Activated CD4-positive, CD25-positive, alpha-beta regulatory T cell treated with anti-CD3 and anti-CD28 coated beads, Interleukin-2, amount 50 U/mL, for 16 hours (primary cell): ENCODE measurements around the gene CADM1.

Experiments
- DNase-seq: peaks from one replicate; pipeline ENCODE4 v3.0.0-alpha.2; 2020; ENCODE audit warnings: low read depth, low spot score

Gene CADM1

DNA sequence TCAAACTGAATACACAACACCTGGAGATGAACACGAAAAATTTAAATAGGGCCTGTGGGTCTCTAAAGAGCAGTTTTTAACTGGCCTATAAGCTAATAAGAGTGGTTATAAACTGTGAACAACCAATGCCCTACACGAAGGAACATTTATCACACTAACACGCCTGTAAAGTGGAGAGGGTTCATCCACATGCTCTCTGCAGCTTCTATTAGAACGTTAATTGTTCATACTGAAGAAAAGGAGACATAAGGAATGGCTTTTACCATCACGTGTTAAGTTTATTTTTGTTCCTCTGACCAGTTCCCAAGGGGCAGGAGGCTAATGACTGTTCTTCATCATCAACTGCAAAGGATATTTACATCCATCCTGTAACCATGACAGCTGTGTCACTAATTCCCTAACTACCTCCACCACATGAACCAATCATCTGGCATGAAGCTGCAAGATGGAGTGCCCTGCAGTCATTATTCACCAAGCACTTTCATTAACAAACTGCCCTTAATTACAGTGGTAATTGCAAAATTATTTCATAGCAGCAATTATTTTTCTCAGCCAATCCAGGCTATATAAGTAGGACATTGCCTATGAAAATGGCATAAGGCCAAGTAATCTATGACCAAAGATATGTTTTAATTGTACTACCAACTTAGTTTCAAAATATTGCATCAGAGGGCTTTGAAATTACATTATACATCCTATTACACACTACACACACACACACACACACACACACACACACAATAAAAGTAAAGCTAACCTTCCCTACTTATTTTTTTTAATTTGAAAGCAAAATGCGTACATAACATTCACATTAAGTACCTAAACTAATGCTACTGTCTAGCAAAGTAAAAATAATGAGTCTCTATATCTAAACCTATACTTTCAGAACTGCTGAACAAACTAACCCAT is 186.7 kb downstream of the CADM1 start:
- no peak for DNase-seq

DNA sequence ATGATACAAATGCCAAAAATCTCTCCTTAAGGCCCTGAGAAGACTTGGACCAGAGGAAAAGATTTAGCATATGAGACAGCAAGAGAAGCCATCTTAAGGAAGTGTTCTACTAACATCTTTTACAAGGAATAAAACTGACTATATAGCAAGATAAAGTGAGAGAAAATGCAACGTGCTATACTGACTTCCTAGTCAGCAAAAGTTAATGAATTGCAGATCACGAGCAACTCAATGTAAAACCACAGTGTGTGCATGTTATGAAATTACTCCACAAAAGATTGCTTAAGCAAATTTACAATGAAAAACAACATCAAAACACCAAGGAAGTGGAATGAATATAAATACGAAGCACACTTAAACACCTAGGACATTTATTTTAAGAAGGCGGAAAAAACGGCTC is 187.5 kb downstream of the CADM1 start:
- DNase-seq: no peak

DNA sequence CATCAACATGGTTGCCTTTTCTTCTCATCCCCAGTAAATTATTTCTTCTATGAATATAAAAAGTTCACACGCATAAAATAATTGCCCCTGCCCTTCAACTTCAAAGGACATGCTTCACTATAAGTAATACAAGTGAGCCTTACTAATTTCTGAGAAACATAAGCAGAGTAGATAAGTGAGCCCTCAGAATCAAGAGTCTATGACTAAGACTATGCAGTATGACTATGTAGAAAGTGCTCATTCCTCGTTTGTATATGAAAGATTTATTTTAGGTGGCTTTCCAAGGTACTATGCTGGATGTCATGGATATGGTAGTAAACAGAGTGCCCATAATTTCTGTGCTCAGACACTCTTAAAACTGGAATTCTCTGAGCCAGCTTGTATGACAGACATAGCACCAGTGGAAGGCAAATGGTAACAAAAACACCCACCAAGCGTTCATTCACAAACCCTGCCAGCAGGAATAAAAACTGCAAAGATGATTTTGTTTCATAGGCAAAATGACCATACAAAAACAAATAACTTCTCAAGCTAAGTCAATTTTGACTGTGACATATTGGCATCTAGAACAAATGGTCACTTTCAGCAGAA is 189.8 kb downstream of the CADM1 start:
- no peak for DNase-seq

DNA sequence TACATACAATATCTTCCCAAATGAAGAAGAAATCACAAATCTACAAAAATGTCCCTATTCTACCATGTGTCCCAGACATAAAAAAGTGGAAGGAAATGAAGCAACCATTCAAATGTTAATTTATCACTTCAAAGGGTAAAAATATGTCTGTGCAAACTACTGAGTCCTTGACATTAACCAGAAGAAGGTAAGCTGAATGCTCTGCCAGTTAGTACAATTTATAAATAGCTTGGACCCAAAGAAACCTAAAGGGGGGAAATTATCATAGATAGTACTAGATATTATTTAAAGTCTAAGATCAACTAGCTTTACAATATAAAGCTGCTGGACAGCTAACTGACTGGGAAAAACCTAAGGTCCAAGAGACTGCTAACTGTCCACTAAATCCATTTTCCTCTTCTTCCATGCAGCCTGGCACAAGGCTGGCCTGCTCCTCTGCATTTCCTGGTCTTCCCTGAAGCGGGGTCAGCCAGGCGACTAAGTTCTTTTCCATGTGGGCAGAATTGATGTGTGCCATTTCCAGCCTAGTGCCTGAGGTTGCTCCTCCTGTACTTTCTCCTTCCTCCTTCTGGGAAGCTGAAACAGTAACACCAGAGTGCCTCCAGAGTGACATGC is 190.9 kb downstream of the CADM1 start:
- DNase-seq: no peak

DNA sequence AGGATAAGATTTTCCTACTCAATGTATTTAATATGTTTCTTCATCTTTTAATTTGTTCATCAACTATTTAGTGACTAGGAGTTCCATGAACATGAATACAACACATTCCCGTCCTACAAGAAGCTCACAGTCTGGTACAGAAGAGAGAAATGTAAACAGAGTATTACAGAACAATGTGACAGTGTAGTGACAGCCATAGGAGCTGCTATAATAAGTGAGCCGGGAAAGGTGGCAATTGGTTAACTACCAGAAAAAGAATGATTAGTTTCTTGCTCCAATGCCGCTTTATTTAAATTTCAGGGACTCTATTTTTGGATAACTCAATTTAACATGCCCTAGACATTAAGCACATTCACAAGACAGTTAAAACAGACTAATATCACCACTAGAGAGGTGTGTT is 192.3 kb downstream of the CADM1 start:
- DNase-seq: no peak

DNA sequence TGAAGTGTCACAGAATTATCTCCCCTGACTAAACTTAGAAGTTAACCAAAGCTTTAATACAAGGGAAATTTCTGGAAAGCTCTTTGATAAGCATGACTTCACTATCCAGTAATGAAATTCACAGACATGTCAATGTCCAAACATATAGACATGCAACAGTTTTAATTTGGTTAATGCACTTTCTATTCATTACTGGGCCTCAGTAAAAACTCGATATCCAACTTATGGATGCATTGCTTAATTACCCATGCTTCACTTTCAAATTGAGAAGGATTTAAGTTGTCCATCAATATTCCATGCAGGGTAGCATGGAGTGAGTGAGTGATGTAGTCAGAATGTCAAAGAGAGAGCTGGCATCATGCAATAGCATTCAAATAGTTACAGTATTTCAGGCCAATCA is 197.5 kb downstream of the CADM1 start:
- no peak for DNase-seq

DNA sequence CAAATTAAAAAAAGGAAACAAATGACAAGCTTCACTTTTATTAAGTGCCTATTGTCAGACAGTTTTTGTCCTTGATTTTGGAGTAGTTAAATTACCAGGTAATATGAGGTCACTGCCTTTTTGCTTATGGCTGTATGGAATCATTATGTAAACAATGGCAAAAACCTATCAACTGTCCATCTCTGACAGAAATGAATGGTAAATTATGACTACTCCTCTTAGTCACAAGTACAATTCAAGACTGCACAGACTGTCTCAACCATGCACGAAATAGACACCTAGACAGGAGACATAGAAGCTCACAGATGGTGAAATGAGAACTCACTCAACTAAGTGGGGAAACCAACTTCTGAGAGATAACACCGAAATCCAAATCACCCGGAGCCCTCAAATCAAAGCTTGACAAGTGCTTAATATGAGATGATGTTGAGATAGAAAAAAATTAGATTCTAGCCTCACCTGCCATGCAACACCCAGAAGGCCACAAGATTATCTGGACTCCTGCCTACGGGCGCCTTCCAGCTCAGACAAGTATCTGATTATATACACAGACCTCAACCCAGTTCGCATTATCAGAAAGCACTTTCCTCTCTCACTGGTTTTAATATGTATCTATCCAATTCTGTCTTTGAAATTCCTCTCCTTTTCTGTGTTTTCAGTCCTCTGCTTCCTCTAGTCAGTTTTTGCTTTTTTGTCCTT is 199.3 kb downstream of the CADM1 start:
- DNase-seq: no peak

DNA sequence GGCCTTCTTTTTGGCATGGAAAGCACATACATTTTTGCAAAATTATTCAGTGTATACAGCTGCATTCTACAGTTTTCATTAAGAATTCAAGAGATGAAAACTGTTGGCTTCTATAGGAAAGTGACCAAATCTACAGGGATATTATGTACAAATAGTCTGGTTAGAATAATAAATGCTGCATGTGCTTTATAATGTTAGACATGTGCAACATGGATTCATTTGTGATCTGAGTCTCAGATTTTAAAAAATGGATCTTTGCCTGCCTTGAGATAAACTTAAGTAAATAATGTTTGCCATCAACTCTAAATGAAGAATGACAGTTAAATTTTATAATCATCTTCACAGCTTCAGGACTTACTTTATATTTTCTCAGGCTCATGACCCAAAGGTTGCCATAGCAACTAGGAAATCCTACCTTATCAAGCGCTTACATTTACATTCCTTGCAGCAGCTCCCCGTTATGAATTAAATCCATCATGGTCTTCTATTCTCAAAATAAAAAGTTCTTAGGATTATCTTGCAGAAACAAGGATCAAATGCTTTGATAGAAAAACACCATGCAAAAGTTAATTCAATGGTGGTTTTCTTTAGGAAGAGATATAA is 200.2 kb downstream of the CADM1 start:
- DNase-seq: no peak

DNA sequence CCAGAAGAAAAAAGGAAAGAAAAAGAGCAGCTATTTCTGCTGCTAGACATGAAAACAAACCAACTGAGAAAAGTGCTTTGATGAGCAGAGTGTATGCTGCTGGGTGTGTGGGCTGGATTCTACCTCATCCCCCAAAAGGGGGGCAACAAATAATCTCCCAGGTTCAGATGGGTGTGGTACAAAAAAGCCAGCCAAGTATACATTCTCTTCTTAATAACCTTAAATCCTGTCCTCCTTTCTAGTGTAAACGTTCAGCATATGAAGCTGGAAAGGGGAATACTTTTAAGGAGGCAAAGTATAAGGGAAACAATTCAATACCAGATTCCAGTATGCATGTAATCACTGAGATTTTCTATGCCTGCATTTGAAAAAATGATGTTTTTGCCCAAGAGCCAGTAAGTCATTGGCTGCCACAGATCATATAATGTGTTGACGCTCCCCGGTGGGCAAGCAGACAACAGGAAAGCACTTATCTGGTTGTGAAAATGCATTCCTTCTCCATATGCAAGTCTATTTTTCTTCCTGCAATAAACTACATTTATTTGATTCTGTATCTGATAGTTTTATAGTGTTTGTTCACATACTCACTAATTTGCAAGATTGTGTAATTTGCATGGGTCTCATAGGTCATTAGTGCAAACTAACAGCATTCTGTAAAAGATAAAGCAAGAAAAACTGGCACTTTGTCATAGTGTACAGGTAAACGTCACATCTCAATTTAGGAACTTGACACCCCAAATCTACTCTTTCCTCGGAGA is 201.1 kb downstream of the CADM1 start:
- DNase-seq: no peak

DNA sequence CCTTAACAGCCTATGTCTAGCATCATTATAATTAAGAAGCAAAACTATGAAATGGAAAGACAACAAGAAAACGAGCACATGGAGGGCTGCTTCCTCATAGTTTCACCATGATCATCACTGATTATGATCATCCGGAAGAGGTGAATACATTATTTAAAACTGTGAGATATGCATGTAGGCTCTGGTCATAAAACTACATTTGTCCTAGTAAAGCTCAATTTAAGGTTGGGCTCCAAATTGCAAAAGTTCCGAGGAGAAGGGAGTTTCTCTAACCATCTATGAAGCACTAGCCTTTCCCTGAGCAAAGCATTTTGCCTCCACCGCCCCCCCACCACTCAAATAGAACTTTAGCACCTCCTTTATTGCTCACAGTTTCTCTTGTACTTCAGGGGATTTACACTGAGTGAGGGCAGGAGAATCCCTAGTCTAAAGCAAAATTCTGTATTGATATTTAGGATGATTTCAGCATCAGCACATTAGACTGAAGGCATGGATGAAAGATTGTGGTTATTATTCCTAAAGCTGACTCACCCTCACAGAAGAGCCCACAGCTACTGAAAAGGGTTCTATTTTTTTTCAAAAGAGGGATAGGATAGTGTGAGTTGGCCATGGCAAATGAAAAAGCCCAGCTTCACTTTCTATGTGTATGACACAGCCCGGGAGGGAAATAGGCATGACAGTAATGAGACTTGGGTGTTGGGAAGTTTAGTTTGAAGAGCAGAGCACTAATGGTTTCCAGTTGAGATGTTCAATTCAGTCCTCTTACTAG is 203.4 kb downstream of the CADM1 start:
- DNase-seq: no peak

DNA sequence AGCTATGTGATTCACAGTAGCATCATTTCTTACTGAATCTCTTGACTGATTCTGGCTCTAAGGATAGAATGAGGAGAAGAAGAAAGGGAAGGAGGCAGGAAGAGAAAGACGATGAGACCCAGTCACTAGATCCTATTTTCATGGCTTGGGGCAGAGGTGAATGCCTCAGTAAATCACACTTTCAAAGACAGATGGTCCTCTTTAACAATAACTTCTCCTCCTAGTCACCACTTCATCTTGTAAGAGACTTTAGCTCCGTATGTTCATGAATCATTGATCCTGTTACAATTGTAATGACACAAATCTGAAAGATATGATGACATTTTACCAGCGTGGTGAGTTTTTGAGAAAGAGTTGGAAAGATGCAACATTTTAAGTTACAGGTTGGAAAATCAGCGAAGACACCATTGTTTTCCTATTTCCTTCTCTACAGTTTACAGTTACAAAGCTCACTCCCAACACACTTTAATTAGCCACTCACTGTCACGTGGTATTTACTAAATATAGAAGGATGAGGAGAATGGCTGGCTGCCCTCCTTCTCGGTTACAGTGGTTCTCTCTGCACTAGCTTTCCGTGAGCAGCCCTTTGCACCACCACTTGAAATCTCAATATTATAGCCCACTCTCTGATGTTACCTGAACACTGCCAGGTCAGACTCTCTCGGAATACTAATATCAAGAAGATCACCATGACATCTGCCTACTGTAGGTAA is 205.8 kb downstream of the CADM1 start:
- no peak for DNase-seq

DNA sequence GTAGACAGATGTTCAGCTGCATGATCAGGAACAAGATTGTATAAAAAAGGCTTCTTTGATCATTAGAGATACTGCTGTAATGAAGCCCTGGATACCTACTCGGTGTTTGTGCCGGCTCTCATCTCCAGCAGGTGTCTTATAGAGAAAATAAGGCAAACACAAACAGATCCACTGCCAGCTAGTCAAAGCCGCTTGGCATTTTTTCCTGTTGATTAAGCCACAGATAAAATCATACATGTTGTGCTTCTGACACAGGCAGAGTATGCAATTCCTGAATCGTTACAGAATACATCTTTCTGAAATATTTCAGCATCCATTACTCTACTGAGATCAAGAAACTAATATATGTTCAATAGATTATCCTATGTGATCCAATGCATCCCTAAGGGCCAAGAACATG is 206.9 kb downstream of the CADM1 start:
- no peak for DNase-seq

DNA sequence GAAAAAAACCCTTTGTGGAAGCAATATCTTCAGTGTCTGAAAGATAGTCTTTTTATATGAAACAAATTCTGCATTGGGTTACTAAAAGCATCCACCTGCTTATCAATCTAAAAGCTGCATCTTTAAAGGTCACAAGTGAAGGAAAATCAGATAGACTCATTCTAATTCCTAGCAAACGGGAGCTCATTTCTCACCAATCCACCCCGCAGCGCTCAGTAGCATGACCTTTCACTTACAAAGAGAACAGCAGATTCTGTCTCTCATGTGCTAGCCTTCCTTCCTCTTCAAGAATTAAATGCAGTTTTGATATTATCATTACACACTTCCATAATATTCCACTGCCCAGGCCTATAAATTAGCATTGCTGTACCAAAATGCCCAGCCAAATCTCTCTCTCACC is 212.9 kb downstream of the CADM1 start:
- no peak for DNase-seq

DNA sequence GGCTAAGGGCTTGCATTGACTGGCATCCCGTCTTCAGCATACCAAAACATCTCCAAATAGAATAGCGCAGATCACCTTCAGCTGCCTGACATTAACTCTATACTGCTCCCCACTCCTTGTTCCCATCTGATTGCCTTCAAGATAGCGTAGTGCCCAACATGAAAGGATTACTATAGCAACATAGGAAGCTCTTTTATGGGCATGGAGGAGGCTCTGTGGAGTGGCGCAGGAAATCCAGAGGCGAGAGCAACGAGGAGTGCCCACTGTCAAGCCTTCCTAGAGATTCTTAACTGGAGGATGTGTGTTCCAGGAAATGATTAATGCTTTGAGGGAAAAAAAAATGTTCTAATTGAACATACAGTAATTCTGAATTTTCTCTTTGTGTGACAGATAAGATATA is 213.3 kb downstream of the CADM1 start:
- DNase-seq: no peak

DNA sequence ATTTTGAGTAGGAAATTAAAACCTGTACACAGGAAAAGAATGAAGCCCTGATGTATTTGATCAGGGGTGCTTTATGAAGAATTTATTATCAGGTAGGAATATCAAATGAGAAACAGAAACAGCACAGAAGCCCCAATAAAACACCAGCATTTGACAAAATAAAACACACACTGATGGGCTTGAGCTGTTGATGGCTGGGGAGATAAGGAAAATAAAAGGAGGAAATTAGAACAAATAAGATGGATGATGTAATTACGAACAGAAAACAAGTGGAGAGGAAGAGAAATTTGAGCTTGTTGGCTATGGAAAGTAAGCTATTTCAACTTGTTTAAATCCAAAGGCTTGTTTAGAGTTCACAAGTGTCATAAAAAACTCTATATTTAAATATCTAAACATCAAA is 213.7 kb downstream of the CADM1 start:
- no peak for DNase-seq

DNA sequence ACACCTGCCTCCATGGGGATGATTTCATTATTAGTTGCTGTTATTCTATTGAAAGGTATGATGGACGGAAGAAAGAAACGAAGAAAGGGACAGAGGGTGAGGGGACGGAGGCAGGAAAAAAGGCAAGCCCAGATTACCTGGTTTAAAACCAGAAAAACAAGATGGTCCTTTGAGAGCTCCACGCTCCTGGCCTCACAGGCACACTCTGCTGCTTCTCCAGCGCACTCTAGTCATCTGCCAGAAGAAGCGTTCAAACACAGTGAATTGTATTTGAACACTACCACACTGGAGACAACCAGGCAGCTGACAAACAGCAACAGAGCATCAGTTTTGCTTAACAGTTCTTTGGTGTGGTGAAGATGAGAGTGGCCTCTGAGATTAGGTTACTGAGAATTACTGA is 216.9 kb downstream of the CADM1 start:
- DNase-seq: no peak

DNA sequence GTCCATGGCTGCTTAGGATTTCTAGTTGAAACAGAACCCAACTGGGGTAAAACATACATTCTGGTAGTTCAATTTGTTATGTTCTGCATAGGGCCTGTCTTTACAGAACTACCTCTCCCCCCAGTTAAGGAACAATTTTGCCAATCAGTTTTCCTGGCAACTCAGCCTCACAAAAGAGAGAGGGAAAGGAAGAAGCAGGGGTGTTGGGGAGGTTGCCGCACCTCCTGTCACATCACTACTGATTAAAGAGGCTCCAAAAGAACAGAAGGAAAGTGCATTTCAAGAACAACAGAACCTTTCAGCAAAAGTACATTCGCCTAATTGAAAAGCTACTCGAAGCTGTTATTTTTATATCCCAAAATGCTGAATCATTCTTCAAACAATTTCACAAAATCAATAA is 217.6 kb downstream of the CADM1 start:
- no peak for DNase-seq

DNA sequence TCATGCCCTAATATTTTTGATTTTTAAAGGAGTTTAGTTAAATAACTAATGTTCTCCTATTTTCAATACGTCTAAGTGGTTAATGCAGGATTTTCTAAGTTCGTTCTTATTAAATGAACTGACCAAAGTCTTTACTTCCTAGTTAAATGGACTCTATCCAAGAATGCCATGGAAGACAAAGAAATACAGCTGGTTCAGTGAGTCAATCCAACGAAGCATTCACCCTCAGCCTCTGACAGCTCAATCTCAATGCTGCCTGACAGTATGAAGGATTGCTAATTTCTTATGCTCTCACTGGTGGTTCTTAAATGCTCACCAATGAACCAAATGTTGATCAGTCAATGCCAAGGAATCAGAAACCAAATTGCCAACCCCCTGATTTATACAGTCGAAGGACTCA is 219.4 kb downstream of the CADM1 start:
- no peak for DNase-seq

DNA sequence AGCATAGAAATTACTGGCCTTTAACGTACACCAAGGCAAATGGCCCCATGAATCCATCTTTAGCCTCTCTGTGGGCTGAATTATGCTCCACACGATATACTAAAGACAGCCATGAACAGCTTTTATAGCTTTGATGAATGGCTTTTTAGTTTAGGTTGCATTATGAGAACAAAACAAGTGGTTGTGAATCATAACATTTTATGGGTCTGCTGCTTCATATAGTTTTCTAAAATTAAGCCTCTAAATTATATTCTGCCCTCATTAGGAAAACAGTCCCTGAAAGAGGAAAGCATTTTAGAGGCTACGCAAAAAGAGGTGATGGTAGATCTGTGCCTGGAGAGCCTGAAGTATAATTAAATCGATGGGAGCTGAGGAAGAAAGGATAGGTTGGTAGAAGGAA is 221.3 kb downstream of the CADM1 start:
- no peak for DNase-seq

DNA sequence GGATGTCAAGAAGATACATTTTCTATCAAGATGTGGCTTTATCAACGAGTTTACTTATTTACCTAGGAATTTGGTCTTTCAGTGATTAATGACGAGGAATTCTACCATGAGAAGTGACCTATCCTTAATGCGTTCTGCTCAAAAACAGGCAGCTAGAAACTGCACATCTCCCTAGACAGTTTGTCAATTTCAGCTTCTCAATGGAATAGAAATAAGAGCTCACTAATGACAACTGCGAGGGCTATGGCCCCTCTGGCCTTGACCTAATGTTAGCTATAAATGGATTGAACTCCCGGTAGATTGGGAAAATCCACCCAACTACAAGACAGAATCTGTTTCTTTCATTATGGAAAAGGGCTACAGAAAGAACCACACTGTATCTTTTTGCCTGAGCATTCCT is 223.4 kb downstream of the CADM1 start:
- DNase-seq: no peak
